Smooth muscle cell (in vitro differentiated cells): ENCODE results near the gene PSKH1. TPM values are rescaled to one million over a fixed set of nuclear protein-coding genes. Genes with fewer than 3 reads are reported as not detected.

Experiments used
- DNase-seq: peaks from one replicate; lab custom pipeline; 2025; ENCODE audit not compliant: unreplicated experiment; lab: John Stamatoyannopoulos, UW
- H2AFZ ChIP-seq: fragments of 200-600 bp; sonication (generic); 2 replicates; pipeline ENCODE4 v1.6.0; 2016; ENCODE audit warnings: antibody characterized with exemption, low read depth, mild to moderate bottlenecking
- H3F3A ChIP-seq: fragments of 200-600 bp; sonication (generic); 2 replicates; pipeline ENCODE4 v1.6.0; 2017; ENCODE audit warnings: antibody characterized with exemption, low read depth
- H3K27ac ChIP-seq: fragments of 200-600 bp; sonication (generic); 2 replicates; pipeline ENCODE4 v1.5.1; 2016; ENCODE audit warnings: low read depth, mild to moderate bottlenecking
- H3K27me3 ChIP-seq: fragments of 200-600 bp; sonication (generic); 2 replicates; pipeline ENCODE4 v1.6.1; 2016; ENCODE audit warnings: low read depth, mild to moderate bottlenecking
- H3K36me3 ChIP-seq: fragments of 200-600 bp; sonication (generic); 2 replicates; pipeline ENCODE4 v1.5.1; 2016; ENCODE audit warnings: low read depth
- H3K4me1 ChIP-seq: fragments of 200-600 bp; sonication (generic); 2 replicates; pipeline ENCODE4 v1.5.1; 2016; ENCODE audit warnings: low read depth
- H3K4me2 ChIP-seq: fragments of 200-600 bp; sonication (generic); 2 replicates; pipeline ENCODE4 v1.6.0; 2016; ENCODE audit warnings: mild to moderate bottlenecking
- H3K4me3 ChIP-seq: fragments of 200-600 bp; sonication (generic); 2 replicates; pipeline ENCODE4 v1.5.1; 2016; ENCODE audit warnings: mild to moderate bottlenecking
- H3K79me2 ChIP-seq: fragments of 200-600 bp; sonication (generic); 2 replicates; pipeline ENCODE4 v1.6.0; 2016; ENCODE audit warnings: low read depth, mild to moderate bottlenecking
- H3K9ac ChIP-seq: fragments of 200-600 bp; sonication (generic); 2 replicates; pipeline ENCODE4 v1.6.0; 2016; ENCODE audit warnings: low read depth
- H3K9me3 ChIP-seq: fragments of 200-600 bp; sonication (generic); replicated peaks from 2 replicates; pipeline ENCODE4 v1.5.1; 2016; ENCODE audit warnings: low read depth
- H4K20me1 ChIP-seq: fragments of 200-600 bp; sonication (generic); 2 replicates; pipeline ENCODE4 v1.6.0; 2016; ENCODE audit warnings: low read depth
- WGBS: methylation state at CpG from one replicate; pipeline ENCODE4 v1.1.7; 2016; ENCODE audit warnings: low lambda C conversion rate; 5-methylcytosine and 5-hydroxymethylcytosine counted together
- polyA plus RNA-seq: library from polyadenylated mRNA; unstranded; fragments of >200 nt; fragmentation: Nextera tagmentation; extraction: Ambion mirVana; gene quantifications from 2 replicates; pipeline ENCODE4 v1.2.1, GENCODE V29; 2016
- total RNA-seq: library from RNA; depleted of rRNA; stranded (reverse); fragments of >200 nt; gene quantifications from 2 replicates; pipeline ENCODE4 v1.2.3, GENCODE V29; 2014
- TF ChIP-seq, protein P1 (sequence below): fragments of 200-600 bp; sonication (generic); IDR thresholded peaks from 2 replicates; pipeline ENCODE4 v1.5.1; 2017; ENCODE audit warnings: borderline replicate concordance, mild to moderate bottlenecking, antibody characterized with exemption; ENCODE audit not compliant: insufficient read depth, poor library complexity, severe bottlenecking

Gene PSKH1
- total and polyA plus RNA-seq, 2 experiments from 2014 or later: 15.3 to 36.0 TPM

DNA sequence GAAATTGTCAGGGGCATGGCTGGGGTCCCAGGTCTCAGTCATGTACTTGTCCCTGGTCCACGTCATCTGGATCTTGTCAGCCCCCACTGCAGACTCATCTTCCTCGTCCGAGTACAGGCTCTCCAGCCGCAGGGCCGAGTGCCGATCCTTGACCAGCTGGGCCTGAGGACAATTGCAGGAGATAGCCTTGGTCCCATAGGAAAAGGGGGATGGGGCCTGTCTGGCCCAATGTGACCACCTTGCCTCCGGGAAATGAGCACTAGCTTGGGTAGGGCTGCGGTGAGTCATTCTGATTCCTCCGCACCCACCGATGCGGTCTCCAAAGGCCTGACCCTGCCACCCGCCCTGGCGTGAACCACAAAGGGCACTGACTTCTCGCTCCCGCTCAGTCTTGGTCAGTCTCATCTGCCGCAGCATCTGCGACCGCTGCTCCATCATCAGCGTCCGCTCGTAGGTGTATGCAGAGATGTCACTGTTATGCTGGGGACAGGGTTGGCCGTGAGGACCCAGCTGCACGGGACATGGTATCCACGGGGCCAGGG lies 52.4 kb downstream of the PSKH1 start:
- WGBS: 98% methylated on average over 24 of the region's 24 CpGs
- no peak overlapping the region for H3K4me3 ChIP-seq
- no peak overlapping the region for H3K27ac ChIP-seq
- TF ChIP-seq, protein P1, sequence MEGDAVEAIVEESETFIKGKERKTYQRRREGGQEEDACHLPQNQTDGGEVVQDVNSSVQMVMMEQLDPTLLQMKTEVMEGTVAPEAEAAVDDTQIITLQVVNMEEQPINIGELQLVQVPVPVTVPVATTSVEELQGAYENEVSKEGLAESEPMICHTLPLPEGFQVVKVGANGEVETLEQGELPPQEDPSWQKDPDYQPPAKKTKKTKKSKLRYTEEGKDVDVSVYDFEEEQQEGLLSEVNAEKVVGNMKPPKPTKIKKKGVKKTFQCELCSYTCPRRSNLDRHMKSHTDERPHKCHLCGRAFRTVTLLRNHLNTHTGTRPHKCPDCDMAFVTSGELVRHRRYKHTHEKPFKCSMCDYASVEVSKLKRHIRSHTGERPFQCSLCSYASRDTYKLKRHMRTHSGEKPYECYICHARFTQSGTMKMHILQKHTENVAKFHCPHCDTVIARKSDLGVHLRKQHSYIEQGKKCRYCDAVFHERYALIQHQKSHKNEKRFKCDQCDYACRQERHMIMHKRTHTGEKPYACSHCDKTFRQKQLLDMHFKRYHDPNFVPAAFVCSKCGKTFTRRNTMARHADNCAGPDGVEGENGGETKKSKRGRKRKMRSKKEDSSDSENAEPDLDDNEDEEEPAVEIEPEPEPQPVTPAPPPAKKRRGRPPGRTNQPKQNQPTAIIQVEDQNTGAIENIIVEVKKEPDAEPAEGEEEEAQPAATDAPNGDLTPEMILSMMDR: no peak
- H3F3A ChIP-seq: peaks cover 20% of the 10 kb centered on the region
- H4K20me1 ChIP-seq: peaks cover 100% of the 10 kb centered on the region
- no peaks in the 10 kb centered on the region for H3K79me2 ChIP-seq
- H3K9me3 ChIP-seq: no peaks in the 10 kb centered on the region
- H3K27me3 ChIP-seq: no peaks in the 10 kb centered on the region
- no peaks in the 10 kb centered on the region for H3K4me1 ChIP-seq
- H2AFZ ChIP-seq: no peak overlapping the region
- no peaks in the 10 kb centered on the region for H3K36me3 ChIP-seq
- H3K9ac ChIP-seq: no peak overlapping the region
- no peak overlapping the region for H3K4me2 ChIP-seq
- no peak for DNase-seq

DNA sequence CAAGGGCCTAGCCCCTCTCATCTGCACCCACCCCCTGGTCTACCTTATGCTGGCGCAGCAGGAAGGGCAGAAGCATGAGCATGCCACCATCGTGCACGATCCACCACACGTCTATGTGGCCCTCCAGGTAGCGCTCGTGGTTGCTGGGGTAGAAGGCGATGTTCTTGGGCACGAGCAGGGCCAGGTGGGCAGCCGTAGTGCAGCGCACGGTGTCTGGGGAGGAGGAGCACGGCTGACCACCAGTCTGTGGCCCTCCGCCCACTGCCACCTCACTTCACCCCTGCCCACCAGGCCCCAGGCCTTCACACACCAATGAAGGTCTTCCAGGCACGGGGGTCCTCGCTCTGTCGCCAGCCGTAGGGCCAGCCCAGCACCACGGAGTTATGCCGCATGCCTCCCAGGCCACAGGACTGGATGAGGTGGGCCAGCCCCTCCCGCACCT lies 53.1 kb downstream of the PSKH1 start:
- Histone ChIP-seq H3K4me1 (no peaks in the 10 kb centered on the region), H3K9me3 (no peaks in the 10 kb centered on the region), H3K4me2 (no peak overlapping the region), H3K27ac (no peak overlapping the region), H3K9ac (no peak overlapping the region), H3K36me3 (no peaks in the 10 kb centered on the region), H4K20me1 (peaks cover 100% of the 10 kb centered on the region), H3K4me3 (no peak overlapping the region), H3K79me2 (no peaks in the 10 kb centered on the region), H3F3A (peaks cover 20% of the 10 kb centered on the region), H2AFZ (no peak overlapping the region), H3K27me3 (no peaks in the 10 kb centered on the region)
- TF ChIP-seq, protein P1: no peak
- no peak for DNase-seq
- WGBS: 98% methylated on average over 16 of the region's 20 CpGs

DNA sequence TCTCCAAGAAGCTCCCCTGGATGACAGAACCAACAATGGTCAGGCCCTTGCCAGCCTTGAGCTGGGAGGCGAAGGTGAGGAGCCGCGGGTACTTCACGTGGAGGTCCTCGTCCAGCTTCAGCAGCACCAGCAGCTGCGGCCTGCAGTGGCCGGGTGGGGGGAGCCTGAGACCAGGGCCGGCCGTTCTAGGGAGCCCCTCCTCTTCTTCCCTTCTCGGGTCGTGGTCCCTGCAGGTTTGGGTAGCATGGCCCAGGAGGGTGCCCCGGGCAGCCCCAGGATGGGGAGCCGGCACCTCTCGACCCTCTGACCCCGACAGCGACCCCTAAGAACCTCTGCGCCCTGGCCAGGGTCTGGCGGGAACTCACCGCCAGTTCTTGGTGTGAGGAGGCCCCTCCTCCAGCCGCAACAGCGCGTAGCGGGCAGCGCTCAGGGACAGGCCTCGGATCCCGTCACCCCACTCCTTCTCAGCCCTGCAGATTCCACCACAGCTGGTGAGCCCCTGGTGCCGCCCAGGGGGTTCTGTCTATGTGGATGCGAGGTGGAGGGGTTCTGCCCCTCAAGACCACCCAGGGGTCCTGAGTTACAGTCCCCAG lies 54.0 kb downstream of the PSKH1 start:
- Histone ChIP-seq H3K27ac (no peak overlapping the region), H3F3A (peaks cover 20% of the 10 kb centered on the region), H3K4me1 (no peaks in the 10 kb centered on the region), H2AFZ (no peak overlapping the region), H3K79me2 (no peaks in the 10 kb centered on the region), H3K4me2 (no peak overlapping the region), H3K9ac (no peak overlapping the region), H3K36me3 (no peaks in the 10 kb centered on the region), H3K9me3 (no peaks in the 10 kb centered on the region), H3K27me3 (no peaks in the 10 kb centered on the region), H4K20me1 (peaks cover 100% of the 10 kb centered on the region), H3K4me3 (no peak overlapping the region)
- no peak for DNase-seq
- 98% methylated on average over 28 of the region's 28 CpGs for WGBS
- TF ChIP-seq, protein P1: no peak

DNA sequence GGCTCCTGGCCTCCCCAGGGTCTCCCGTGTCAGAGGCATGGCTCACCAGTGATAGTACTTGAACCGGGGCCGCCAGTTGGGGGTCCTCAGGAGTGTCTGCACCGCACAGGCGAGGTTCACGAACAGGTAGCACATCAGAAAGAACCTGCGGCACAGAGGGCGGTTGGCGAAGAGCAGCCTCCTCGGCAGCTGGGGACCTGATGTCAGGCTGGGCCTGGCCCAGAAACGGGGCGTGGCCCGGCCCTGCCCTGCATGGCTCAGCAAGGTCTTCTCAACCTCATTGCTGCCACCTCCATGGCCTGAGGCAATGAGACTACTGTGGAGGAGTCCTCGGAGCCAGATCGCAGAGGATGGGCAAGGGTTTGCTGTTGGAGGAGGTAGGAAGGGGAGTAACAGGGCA lies 55.0 kb downstream of the PSKH1 start:
- Histone ChIP-seq H3K36me3 (no peaks in the 10 kb centered on the region), H3K4me3 (no peak overlapping the region), H3K9me3 (no peaks in the 10 kb centered on the region), H3K9ac (no peak overlapping the region), H3K4me1 (no peaks in the 10 kb centered on the region), H3F3A (peaks cover 16% of the 10 kb centered on the region), H3K79me2 (no peaks in the 10 kb centered on the region), H2AFZ (no peak overlapping the region), H3K27ac (no peak overlapping the region), H4K20me1 (peaks cover 100% of the 10 kb centered on the region), H3K27me3 (no peaks in the 10 kb centered on the region), H3K4me2 (no peak overlapping the region)
- TF ChIP-seq, protein P1: no peak
- WGBS: 95% methylated on average over 15 of the region's 15 CpGs
- no peak for DNase-seq
